IMR-90 (cell line): ENCODE data around the gene ACBD3. TPM values are rescaled to one million over a fixed set of nuclear protein-coding genes. Genes with fewer than 3 reads are reported as not detected.

Experiments used
- ATAC-seq: fragments of 200-7000 bp; cut with Tn5 transposase; 2 replicates; pipeline ENCODE4 v1.9.1; 2020; ENCODE audit warnings: low read depth, mild to moderate bottlenecking, moderate library complexity
- BruUV-seq: library from RNA; stranded (reverse); fragments of 400-500 nt; replicated peaks from 2 replicates; lab custom pipeline; 2021; lab: Mats Ljungman, UMichigan
- CTCF ChIA-PET: fragments of 300-600 bp; formaldehyde crosslinking; extraction: SDS; loops from one replicate; lab custom pipeline; 2021; ENCODE audit warnings: antibody characterized with exemption; lab: Yijun Ruan, JAX
- POLR2A ChIA-PET: fragments of 300-600 bp; sonication (Branson Sonifier 250); formaldehyde crosslinking; loops from one replicate; lab custom pipeline; 2022; ENCODE audit warnings: antibody characterized with exemption; ENCODE audit not compliant: unreplicated experiment; lab: Charles Lee
- DNase-seq: peaks from one replicate; pipeline ENCODE4 v3.0.0; 2013
- H2AFZ ChIP-seq: replicated peaks from 2 replicates; pipeline ENCODE3; 2013; ENCODE audit warnings: low read length, mild to moderate bottlenecking; ENCODE audit not compliant: poor library complexity
- H2AK5ac ChIP-seq: 2 replicates; pipeline ENCODE4 v1.6.1; 2013; ENCODE audit warnings: low read depth, low read length, inconsistent platforms
- H2AK9ac ChIP-seq: replicated peaks from 2 replicates; pipeline ENCODE3; 2013; ENCODE audit warnings: mild to moderate bottlenecking, low read depth, low read length, moderate library complexity; ENCODE audit not compliant: poor library complexity
- H2BK120ac ChIP-seq: 2 replicates; pipeline ENCODE4 v1.6.1; 2013; ENCODE audit warnings: low read depth, low read length, inconsistent platforms
- H2BK15ac ChIP-seq: 3 replicates; pipeline ENCODE4 v1.6.1; 2013; ENCODE audit warnings: low read depth, low read length, inconsistent platforms
- H2BK20ac ChIP-seq: 2 replicates; pipeline ENCODE4 v1.6.1; 2013; ENCODE audit warnings: low read depth, mild to moderate bottlenecking, inconsistent platforms, low read length, moderate library complexity
- H2BK5ac ChIP-seq: 2 replicates; pipeline ENCODE4 v1.6.1; 2013; ENCODE audit warnings: mild to moderate bottlenecking, low read depth, low read length, inconsistent platforms; ENCODE audit not compliant: poor library complexity, severe bottlenecking
- H3K14ac ChIP-seq: replicated peaks from 2 replicates; pipeline ENCODE4 v1.6.1; 2013; ENCODE audit warnings: low read depth, low read length, inconsistent platforms
- H3K18ac ChIP-seq: 2 replicates; pipeline ENCODE4 v1.6.1; 2013; ENCODE audit warnings: low read depth, low read length, control low read depth
- H3K23ac ChIP-seq: 2 replicates; pipeline ENCODE4 v1.6.1; 2013; ENCODE audit warnings: low read depth, low read length, inconsistent platforms
- H3K27ac ChIP-seq: 2 replicates; pipeline ENCODE4 v1.5.1; 2013; ENCODE audit warnings: mild to moderate bottlenecking, control low read depth, low read length; ENCODE audit not compliant: insufficient read depth
- H3K27me3 ChIP-seq: 2 replicates; pipeline ENCODE4 v1.6.1; 2013; ENCODE audit warnings: low read length; ENCODE audit not compliant: control insufficient read depth, insufficient read depth
- H3K36me3 ChIP-seq: 2 replicates; pipeline ENCODE4 v1.6.1; 2013; ENCODE audit warnings: low read length, mixed read lengths; ENCODE audit not compliant: control insufficient read depth, insufficient read depth
- H3K4ac ChIP-seq: 2 replicates; pipeline ENCODE4 v1.6.1; 2013; ENCODE audit warnings: low read depth, low read length, inconsistent platforms
- H3K4me1 ChIP-seq: 2 replicates; pipeline ENCODE4 v1.6.1; 2013; ENCODE audit warnings: low read length, mixed read lengths; ENCODE audit not compliant: control insufficient read depth, insufficient read depth
- H3K4me2 ChIP-seq: 2 replicates; pipeline ENCODE4 v1.6.1; 2013; ENCODE audit warnings: low read depth, mild to moderate bottlenecking, control low read depth, low read length, moderate library complexity
- H3K4me3 ChIP-seq: 2 replicates; pipeline ENCODE4 v1.5.1; 2013; ENCODE audit warnings: low read depth, mild to moderate bottlenecking, control low read depth, low read length, moderate library complexity; ENCODE audit not compliant: insufficient read depth
- H3K56ac ChIP-seq: 2 replicates; pipeline ENCODE4 v1.6.1; 2013; ENCODE audit warnings: low read length, inconsistent platforms; ENCODE audit not compliant: insufficient read depth; ENCODE audit errors: extremely low read depth
- H3K79me1 ChIP-seq, 2 experiments: 2 replicates each; pipeline ENCODE4 v1.6.1; 2013; ENCODE audit warnings: low read length in 2 of 2, inconsistent platforms in 1 of 2, low read depth in 1 of 2
- H3K9ac ChIP-seq: 2 replicates; pipeline ENCODE4 v1.6.1; 2013; ENCODE audit warnings: low read depth, low read length, control low read depth
- H3K9me1 ChIP-seq: 2 replicates; pipeline ENCODE4 v1.6.1; 2013; ENCODE audit warnings: low read length, inconsistent platforms; ENCODE audit not compliant: insufficient read depth
- H3K9me3 ChIP-seq: 2 replicates; pipeline ENCODE4 v1.6.1; 2013; ENCODE audit warnings: low read length; ENCODE audit not compliant: control insufficient read depth, insufficient read depth
- H4K20me1 ChIP-seq: 2 replicates; pipeline ENCODE4 v1.6.1; 2013; ENCODE audit warnings: low read length, inconsistent platforms; ENCODE audit not compliant: insufficient read depth
- H4K5ac ChIP-seq: 2 replicates; pipeline ENCODE4 v1.6.1; 2013; ENCODE audit warnings: mild to moderate bottlenecking, low read depth, low read length, control low read depth
- H4K8ac ChIP-seq, 2 experiments: 2 replicates each; pipeline ENCODE4 v1.6.1; 2013; ENCODE audit warnings: low read depth in 2 of 2, low read length in 2 of 2, control low read depth in 1 of 2, inconsistent platforms in 1 of 2
- H4K91ac ChIP-seq: 2 replicates; pipeline ENCODE4 v1.6.1; 2013; ENCODE audit warnings: low read depth, low read length, inconsistent platforms; ENCODE audit not compliant: insufficient read depth
- BHLHE40 ChIP-seq: fragments of 150-350 bp; IDR thresholded peaks from 2 replicates; pipeline ENCODE4 v1.6.1; 2016; ENCODE audit warnings: mild to moderate bottlenecking, low read depth, low read length
- CEBPB ChIP-seq: IDR thresholded peaks from 2 replicates; pipeline ENCODE4 v1.6.1; 2012; ENCODE audit warnings: low read depth, low read length, improper control_type of control experiment
- CTCF ChIP-seq: conservative IDR thresholded peaks from 2 replicates; pipeline ENCODE4 v1.5.1; 2012; ENCODE audit warnings: mild to moderate bottlenecking, low read depth, low read length, improper control_type of control experiment
- ELK1 ChIP-seq: fragments of 150-350 bp; IDR thresholded peaks from 2 replicates; pipeline ENCODE4 v1.6.1; 2016; ENCODE audit warnings: low read depth, mild to moderate bottlenecking, low read length, moderate library complexity, borderline replicate concordance
- FOS ChIP-seq: fragments of 150-350 bp; IDR thresholded peaks from 2 replicates; pipeline ENCODE4 v1.6.1; 2016; ENCODE audit warnings: low read depth, low read length
- MAFK ChIP-seq: IDR thresholded peaks from 2 replicates; pipeline ENCODE4 v1.6.1; 2012; ENCODE audit warnings: low read depth, low read length, improper control_type of control experiment
- MAZ ChIP-seq: IDR thresholded peaks from 2 replicates; pipeline ENCODE4 v1.6.1; 2012; ENCODE audit warnings: low read depth, mild to moderate bottlenecking, low read length, improper control_type of control experiment, moderate library complexity, borderline replicate concordance
- MXI1 ChIP-seq: IDR thresholded peaks from 2 replicates; pipeline ENCODE4 v1.6.1; 2012; ENCODE audit warnings: low read depth, mild to moderate bottlenecking, low read length, moderate library complexity, borderline replicate concordance
- NFE2L2 ChIP-seq: fragments of 150-350 bp; IDR thresholded peaks from 2 replicates; pipeline ENCODE4 v1.6.1; 2016; ENCODE audit warnings: low read depth, mild to moderate bottlenecking, low read length
- POLR2A ChIP-seq: IDR thresholded peaks from 2 replicates; pipeline ENCODE4 v1.6.1; 2012; ENCODE audit warnings: mild to moderate bottlenecking, low read depth, low read length
- RAD21 ChIP-seq: IDR thresholded peaks from 2 replicates; pipeline ENCODE4 v1.6.1; 2012; ENCODE audit warnings: low read length, improper control_type of control experiment
- RCOR1 ChIP-seq: IDR thresholded peaks from 2 replicates; pipeline ENCODE4 v1.6.1; 2012; ENCODE audit warnings: mild to moderate bottlenecking, low read length, improper control_type of control experiment; ENCODE audit not compliant: insufficient replicate concordance
- RFX5 ChIP-seq: IDR thresholded peaks from 2 replicates; pipeline ENCODE4 v1.8.0; 2012; ENCODE audit warnings: low read depth, mild to moderate bottlenecking, low read length, moderate library complexity
- SMC3 ChIP-seq: fragments of 150-350 bp; IDR thresholded peaks from 2 replicates; pipeline ENCODE4 v1.6.1; 2016; ENCODE audit warnings: low read depth, mild to moderate bottlenecking, antibody characterized with exemption, low read length, moderate library complexity
- WGBS, 2 experiments: methylation state at CpG; one replicate each; pipeline versions ENCODE4 v1.1.5 to v1.1.7; 2013; ENCODE audit warnings: missing lambda C conversion rate in 2 of 2; ENCODE audit not compliant: insufficient read length in 1 of 2; ENCODE audit errors: extremely low coverage in 2 of 2; 5-methylcytosine and 5-hydroxymethylcytosine counted together
- dilution Hi-C: fragments of 300-500 bp; cut with HindIII; formaldehyde crosslinking; loops from one replicate; pipeline ENCODE4 v1.14.3; 2018; ENCODE audit warnings: low sequenced_read_pairs; ENCODE audit not compliant: unreplicated experiment
- in situ Hi-C: fragments of 300-500 bp; cut with MboI; formaldehyde crosslinking; loops from 3 replicates; pipeline ENCODE4 v1.14.3; 2019; ENCODE audit warnings: low sequenced_read_pairs, inconsistent platforms, mixed read lengths
- intact Hi-C: fragments of 100-400 bp; cut with micrococcal nuclease; formaldehyde crosslinking; loops from 2 replicates; pipeline ENCODE4 v1.10.0; 2022
- polyA plus RNA-seq, 3 experiments: library from polyadenylated mRNA; depleted of rRNA; stranded (reverse); fragments of >200 nt; gene quantifications; 2 replicates each; pipeline ENCODE4 v1.2.3, GENCODE V29; 2012; ENCODE audit warnings: low replicate concordance in 1 of 3
- total RNA-seq: library from RNA; depleted of rRNA; stranded (reverse); fragments of >200 nt; gene quantifications from 2 replicates; pipeline ENCODE4 v1.2.3, GENCODE V29; 2012
- TF ChIP-seq, protein P1 (sequence below): fragments of 150-350 bp; IDR thresholded peaks from 2 replicates; pipeline ENCODE4 v1.6.1; 2017; ENCODE audit warnings: mild to moderate bottlenecking, antibody characterized with exemption, low read length, low read depth

ACBD3 gene
- total and polyA plus RNA-seq, 2 of the 4 experiments (the other 2 are of a cell fraction) = 30.3 to 59.7 TPM

DNA sequence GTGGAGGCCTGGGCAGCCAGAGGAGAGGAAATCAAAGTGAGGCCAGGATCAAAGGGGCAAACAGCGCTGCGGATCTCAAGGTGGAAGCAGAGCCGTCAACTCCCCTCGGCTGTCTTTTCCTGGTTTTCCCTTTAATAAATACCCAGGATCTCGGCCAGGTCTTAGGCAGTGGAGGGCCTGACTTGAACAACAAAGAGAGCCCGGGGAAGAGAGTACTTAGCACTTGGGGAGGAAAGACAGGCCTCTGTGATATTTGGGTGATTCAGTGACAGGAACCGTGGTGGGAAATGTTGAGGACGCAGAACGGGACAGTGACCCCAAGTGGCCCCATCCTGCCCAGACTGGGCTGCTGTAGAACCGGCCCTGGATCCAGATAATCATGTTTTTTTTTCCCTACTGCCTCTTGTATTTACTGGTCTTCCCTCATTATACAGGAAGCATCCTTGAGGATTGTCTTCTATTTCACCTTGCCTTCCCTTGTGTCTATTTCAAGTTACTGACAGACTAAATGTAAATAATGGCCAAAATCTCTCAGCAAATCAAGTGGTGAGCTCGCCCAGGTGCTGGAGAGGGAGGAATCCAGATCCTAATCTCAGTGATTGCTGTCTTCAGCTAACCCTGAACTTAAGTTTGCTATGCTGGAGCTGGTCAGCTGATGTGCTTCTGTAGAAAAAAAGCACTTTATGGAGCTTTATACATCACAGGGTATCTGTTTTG lies 34.1 kb upstream of the ACBD3 start:
- ChIA-PET POLR2A (no interaction called here), CTCF (no interaction called here)
- H3K18ac ChIP-seq = no peak overlapping the region
- no peak overlapping the region for H3K23ac ChIP-seq
- no peak overlapping the region for H2AFZ ChIP-seq
- in situ Hi-C loops = no loop called here
- no peak overlapping the region for H3K4me3 ChIP-seq
- 0 out of 2 replicates have a peak, but pooled peaks cover 1% of the 10 kb centered on the region for H3K4me1 ChIP-seq
- ATAC-seq (no peak), DNase-seq (no peak)
- BruUV-seq = no TSS peak
- no peak overlapping the region for H2BK15ac ChIP-seq
- H2AK5ac ChIP-seq = no peak overlapping the region
- no peaks in the 10 kb centered on the region for H3K79me1 ChIP-seq
- WGBS, 2 experiments = 10% methylated on average over 2 of the region's 11 CpGs; no CpG with 5 or more reads in 1 of the 2 experiments
- no peak overlapping the region for H3K4ac ChIP-seq
- H4K8ac ChIP-seq = no peak overlapping the region
- H3K27ac ChIP-seq = no peak overlapping the region
- no peaks in the 10 kb centered on the region for H4K20me1 ChIP-seq
- no peak overlapping the region for H4K91ac ChIP-seq
- H2BK120ac ChIP-seq = no peak overlapping the region
- dilution Hi-C loops = no loop called here
- H3K56ac ChIP-seq = no peak overlapping the region
- H4K5ac ChIP-seq = no peak overlapping the region
- no peak overlapping the region for H3K14ac ChIP-seq
- H3K4me2 ChIP-seq = no peak overlapping the region
- H2BK5ac ChIP-seq = no peak overlapping the region
- peaks cover 19% of the 10 kb centered on the region for H3K27me3 ChIP-seq
- no peak overlapping the region for H3K9ac ChIP-seq
- intact Hi-C loops = no loop called here
- H2AK9ac ChIP-seq = no peak overlapping the region
- TF ChIP-seq CTCF (no peak), FOS (no peak), RCOR1 (no peak), BHLHE40 (no peak), MAZ (no peak), ELK1 (no peak), CEBPB (no peak), SMC3 (no peak), MAFK (no peak), POLR2A (no peak), NFE2L2 (no peak), MXI1 (no peak), RAD21 (no peak), RFX5 (no peak)
- TF ChIP-seq, protein P1, sequence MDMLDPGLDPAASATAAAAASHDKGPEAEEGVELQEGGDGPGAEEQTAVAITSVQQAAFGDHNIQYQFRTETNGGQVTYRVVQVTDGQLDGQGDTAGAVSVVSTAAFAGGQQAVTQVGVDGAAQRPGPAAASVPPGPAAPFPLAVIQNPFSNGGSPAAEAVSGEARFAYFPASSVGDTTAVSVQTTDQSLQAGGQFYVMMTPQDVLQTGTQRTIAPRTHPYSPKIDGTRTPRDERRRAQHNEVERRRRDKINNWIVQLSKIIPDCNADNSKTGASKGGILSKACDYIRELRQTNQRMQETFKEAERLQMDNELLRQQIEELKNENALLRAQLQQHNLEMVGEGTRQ = no peak
- no peak overlapping the region for H2BK20ac ChIP-seq
- H3K9me3 ChIP-seq = no peaks in the 10 kb centered on the region
- H3K36me3 ChIP-seq = no peaks in the 10 kb centered on the region
- H3K9me1 ChIP-seq = no peaks in the 10 kb centered on the region
